DOHH2 (cell line): ENCODE results near the gene UNC5B.

Experiments used
- H3F3A ChIP-seq: fragments of 200-600 bp; sonication (generic), shearing (Covaris generic); 2 replicates; pipeline ENCODE4 v1.6.0; 2016; ENCODE audit warnings: antibody characterized with exemption, mild to moderate bottlenecking; ENCODE audit not compliant: control insufficient read depth, insufficient read depth
- H3K27ac ChIP-seq: fragments of 200-600 bp; sonication (generic); 2 replicates; pipeline ENCODE4 v1.5.1; 2014; ENCODE audit warnings: low read depth, mild to moderate bottlenecking, low read length, moderate library complexity
- H3K27me3 ChIP-seq: fragments of 200-600 bp; sonication (generic); 2 replicates; pipeline ENCODE4 v1.6.1; 2014; ENCODE audit warnings: mild to moderate bottlenecking, low read length, mixed read lengths; ENCODE audit not compliant: control insufficient read depth
- H3K36me3 ChIP-seq: fragments of 200-600 bp; sonication (generic); 2 replicates; pipeline ENCODE4 v1.6.1; 2014; ENCODE audit warnings: mild to moderate bottlenecking, low read length, moderate library complexity, mixed read lengths; ENCODE audit not compliant: control insufficient read depth
- H3K4me1 ChIP-seq: fragments of 200-600 bp; sonication (generic); 2 replicates; pipeline ENCODE4 v1.6.1; 2014; ENCODE audit warnings: mild to moderate bottlenecking, low read length, mixed read lengths; ENCODE audit not compliant: control insufficient read depth
- H3K4me2 ChIP-seq: fragments of 200-600 bp; sonication (generic); 2 replicates; pipeline ENCODE4 v1.6.0; 2014; ENCODE audit warnings: mild to moderate bottlenecking, low read length, moderate library complexity
- H3K4me3 ChIP-seq: fragments of 200-600 bp; sonication (generic); 2 replicates; pipeline ENCODE4 v1.5.1; 2014; ENCODE audit warnings: mild to moderate bottlenecking, low read length, mixed read lengths
- H3K79me2 ChIP-seq: fragments of 200-600 bp; sonication (generic); 2 replicates; pipeline ENCODE4 v1.6.1; 2014; ENCODE audit warnings: mild to moderate bottlenecking, low read length, mixed read lengths; ENCODE audit not compliant: control insufficient read depth
- H3K9me2 ChIP-seq: fragments of 200-600 bp; sonication (generic); replicated peaks from 2 replicates; pipeline ENCODE4 v1.6.1; 2014; ENCODE audit warnings: mild to moderate bottlenecking, low read length, mixed read lengths; ENCODE audit not compliant: control insufficient read depth
- H3K9me3 ChIP-seq: fragments of 200-600 bp; sonication (generic); 2 replicates; pipeline ENCODE4 v1.6.1; 2014; ENCODE audit warnings: antibody characterized with exemption, low read length, mixed read lengths; ENCODE audit not compliant: control insufficient read depth, insufficient read depth
- H4K20me1 ChIP-seq: fragments of 200-600 bp; sonication (generic); 2 replicates; pipeline ENCODE4 v1.6.0; 2014; ENCODE audit warnings: low read depth, mild to moderate bottlenecking, antibody characterized with exemption, low read length, moderate library complexity; ENCODE audit not compliant: control insufficient read depth, insufficient read depth
- EZH2phosphoT487 ChIP-seq: fragments of 200-600 bp; sonication (generic); IDR thresholded peaks from 2 replicates; pipeline ENCODE4 v1.6.1; 2017; ENCODE audit warnings: borderline replicate concordance, mild to moderate bottlenecking, antibody characterized with exemption, low read length, moderate library complexity, mixed read lengths
- TF ChIP-seq, protein P1 (sequence below): fragments of 200-600 bp; sonication (generic); IDR thresholded peaks from one replicate; pipeline ENCODE4 v1.5.1; 2014; ENCODE audit warnings: antibody characterized with exemption, mild to moderate bottlenecking, low read depth, low read length; ENCODE audit not compliant: poor library complexity, severe bottlenecking

UNC5B gene

DNA sequence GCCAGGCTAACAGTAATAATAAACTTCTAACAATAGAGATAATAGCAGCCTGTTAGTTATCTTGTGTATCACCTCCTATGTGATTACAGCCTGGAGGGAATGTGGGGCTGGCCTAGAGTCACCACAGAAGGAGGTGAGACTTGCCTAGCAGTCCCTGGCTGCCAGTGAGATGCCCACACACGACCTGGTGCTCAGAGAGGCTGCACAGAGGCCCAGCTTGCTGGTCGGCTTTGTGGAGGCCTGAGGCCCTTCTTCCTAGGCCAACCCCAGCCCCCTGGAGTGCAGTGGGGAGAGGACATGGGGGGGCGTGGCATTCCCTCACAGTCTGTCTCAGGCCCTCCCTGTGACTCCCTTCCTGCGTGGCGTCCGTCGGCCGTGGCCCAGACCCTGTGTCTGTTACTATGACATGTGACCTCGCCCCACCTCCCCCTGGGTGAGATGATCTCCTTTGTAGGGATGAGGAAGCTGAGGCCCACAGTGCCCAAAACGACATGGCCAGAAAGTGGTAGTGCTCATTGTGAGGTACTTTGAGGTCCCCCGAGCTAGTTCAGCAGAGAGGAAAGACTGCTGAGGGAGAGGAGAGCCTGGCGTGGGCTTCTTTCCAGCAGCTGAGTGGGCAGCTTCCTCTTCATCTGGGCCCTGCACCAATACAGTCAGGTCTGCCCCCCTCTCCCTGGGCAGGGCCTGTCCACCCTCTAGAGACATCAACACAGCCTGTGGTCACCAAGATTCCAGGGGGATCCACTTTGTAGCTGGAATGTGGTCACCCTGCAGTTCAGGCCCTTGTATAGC is 29.7 kb downstream of the UNC5B start:
- Histone ChIP-seq H3K4me2 (no peak overlapping the region), H3K9me2 (no peaks in the 10 kb centered on the region), H3K27ac (no peak overlapping the region), H3K4me3 (no peak overlapping the region), H3K79me2 (no peaks in the 10 kb centered on the region), H3K36me3 (no peaks in the 10 kb centered on the region), H4K20me1 (no peaks in the 10 kb centered on the region), H3K9me3 (no peaks in the 10 kb centered on the region), H3K4me1 (peaks cover 8% of the 10 kb centered on the region), H3K27me3 (peaks cover 5% of the 10 kb centered on the region; the same call in 1 of the 2 replicates), H3F3A (no peaks in the 10 kb centered on the region)
- TF ChIP-seq, protein P1, sequence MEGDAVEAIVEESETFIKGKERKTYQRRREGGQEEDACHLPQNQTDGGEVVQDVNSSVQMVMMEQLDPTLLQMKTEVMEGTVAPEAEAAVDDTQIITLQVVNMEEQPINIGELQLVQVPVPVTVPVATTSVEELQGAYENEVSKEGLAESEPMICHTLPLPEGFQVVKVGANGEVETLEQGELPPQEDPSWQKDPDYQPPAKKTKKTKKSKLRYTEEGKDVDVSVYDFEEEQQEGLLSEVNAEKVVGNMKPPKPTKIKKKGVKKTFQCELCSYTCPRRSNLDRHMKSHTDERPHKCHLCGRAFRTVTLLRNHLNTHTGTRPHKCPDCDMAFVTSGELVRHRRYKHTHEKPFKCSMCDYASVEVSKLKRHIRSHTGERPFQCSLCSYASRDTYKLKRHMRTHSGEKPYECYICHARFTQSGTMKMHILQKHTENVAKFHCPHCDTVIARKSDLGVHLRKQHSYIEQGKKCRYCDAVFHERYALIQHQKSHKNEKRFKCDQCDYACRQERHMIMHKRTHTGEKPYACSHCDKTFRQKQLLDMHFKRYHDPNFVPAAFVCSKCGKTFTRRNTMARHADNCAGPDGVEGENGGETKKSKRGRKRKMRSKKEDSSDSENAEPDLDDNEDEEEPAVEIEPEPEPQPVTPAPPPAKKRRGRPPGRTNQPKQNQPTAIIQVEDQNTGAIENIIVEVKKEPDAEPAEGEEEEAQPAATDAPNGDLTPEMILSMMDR, result no peak
- no peak for TF ChIP-seq EZH2phosphoT487

DNA sequence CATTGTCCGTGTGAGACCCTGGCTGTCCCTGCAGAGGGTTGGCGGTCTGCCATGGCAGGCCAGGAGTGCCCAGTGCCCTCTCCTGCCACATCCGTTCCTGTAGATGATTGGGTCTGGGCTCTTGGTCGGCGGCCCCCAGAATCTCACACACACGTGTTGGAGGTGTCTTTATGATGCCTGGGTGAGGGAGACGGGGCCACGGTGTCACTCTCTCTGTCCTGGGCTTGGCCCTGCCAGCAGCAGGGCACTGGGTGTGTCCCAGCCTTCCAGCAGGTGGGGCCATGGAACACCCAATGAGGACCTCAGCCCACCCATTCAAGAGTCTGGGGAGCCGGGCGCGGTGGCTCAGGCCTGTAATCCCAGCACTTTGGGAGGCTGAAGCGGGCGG is 30.2 kb downstream of the UNC5B start:
- Histone ChIP-seq H3K36me3 (no peaks in the 10 kb centered on the region), H3K27me3 (0 out of 2 replicates have a peak, but pooled peaks cover 2% of the 10 kb centered on the region), H3K27ac (no peak overlapping the region), H3K4me1 (peaks cover 8% of the 10 kb centered on the region), H3K79me2 (no peaks in the 10 kb centered on the region), H3K4me2 (no peak overlapping the region), H3K9me3 (no peaks in the 10 kb centered on the region), H3K4me3 (no peak overlapping the region), H3K9me2 (no peaks in the 10 kb centered on the region), H4K20me1 (no peaks in the 10 kb centered on the region), H3F3A (no peaks in the 10 kb centered on the region)
- TF ChIP-seq, protein P1, result no peak
- TF ChIP-seq EZH2phosphoT487, result no peak

DNA sequence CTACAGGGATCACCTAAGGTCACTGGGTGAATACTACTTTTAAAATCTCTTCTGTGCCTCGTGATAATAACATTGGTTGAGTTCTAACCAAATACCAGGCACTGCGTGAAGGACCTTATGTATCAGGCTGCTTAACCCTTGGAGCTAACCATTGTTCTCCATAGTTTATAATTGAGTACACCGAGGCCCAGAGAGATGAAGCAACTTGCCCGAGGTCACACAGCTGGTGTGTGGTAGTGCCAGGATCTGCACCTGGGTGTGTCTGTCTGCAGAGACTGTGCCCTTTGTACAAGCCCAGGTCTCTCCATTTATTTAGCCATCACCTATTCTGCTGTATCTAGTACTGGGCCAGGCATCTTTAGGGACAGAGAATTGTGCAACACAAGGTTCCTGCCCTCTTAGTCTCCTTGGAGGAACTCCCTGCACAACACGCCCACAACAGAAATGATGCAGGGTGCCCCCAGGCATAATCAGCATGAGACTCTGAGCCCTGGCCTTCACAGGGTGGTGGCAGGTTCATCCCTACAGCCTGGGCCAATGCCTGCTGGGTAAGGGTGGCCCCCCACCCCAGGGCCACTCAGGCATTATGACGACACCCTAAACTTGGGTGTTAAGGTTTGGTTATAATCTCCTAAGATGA is 31.5 kb downstream of the UNC5B start:
- 0 out of 2 replicates have a peak, but pooled peaks cover 2% of the 10 kb centered on the region for H3K27me3 ChIP-seq
- no peaks in the 10 kb centered on the region for H3K9me2 ChIP-seq
- H3K4me1 ChIP-seq, result peaks cover 8% of the 10 kb centered on the region
- H3K4me2 ChIP-seq, result no peak overlapping the region
- no peak for TF ChIP-seq EZH2phosphoT487
- TF ChIP-seq, protein P1, result no peak
- no peaks in the 10 kb centered on the region for H3K79me2 ChIP-seq
- H3K27ac ChIP-seq, result no peak overlapping the region
- no peaks in the 10 kb centered on the region for H3K36me3 ChIP-seq
- no peaks in the 10 kb centered on the region for H3K9me3 ChIP-seq
- no peaks in the 10 kb centered on the region for H3F3A ChIP-seq
- H4K20me1 ChIP-seq, result no peaks in the 10 kb centered on the region
- H3K4me3 ChIP-seq, result no peak overlapping the region
